HG03045 (cell line): Measurements from ENCODE around the gene TAF1D.
A peak's percentile ranks its signal among the peaks of the same experiment; 100 is the strongest.

Source experiments
- ATAC-seq: cut with Tn5 transposase; IDR thresholded peaks from one replicate; pipeline ENCODE4 v1.9.1; 2021; ENCODE audit warnings: mild to moderate bottlenecking, moderate library complexity; ENCODE audit not compliant: unreplicated experiment

TAF1D gene

DNA sequence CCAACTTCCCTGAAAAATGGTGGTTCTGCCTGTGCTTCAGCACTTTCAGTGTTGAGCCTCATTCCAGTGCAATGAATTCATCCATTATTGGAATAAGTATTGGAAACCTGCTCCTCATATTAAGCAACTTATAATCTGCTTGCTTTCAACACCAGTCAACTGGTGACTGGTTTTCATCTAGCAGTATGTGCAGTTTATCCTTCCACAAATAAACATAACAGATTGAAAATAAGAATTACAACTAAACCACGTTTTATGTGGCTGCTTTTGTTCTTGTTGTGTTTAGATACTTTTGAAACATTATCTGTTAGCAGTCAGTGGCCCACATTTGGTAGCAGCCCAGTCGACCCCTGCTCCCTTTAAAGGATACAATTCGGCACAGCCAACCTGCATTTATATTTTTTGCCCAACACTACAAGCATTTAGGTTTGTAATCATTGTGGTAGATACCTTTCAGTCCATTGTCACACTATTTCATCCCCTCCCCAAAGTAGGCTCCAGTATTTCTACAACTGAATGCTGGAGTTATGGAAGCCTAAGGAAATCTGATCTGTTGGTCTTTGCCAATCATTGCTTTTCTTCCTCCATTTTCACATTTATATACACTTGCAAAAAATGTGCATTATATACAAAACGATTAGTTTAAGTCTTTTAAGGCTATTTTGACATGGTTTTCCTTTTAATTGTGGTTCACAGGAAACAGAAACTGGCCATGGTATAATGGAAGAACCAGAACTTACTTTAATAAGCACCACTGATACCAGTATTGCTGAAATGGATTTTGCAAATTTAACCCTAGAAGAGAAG lies 13.1 kb downstream of the TAF1D start:
- no peak for ATAC-seq

- no peak for ATAC-seq
Observed at GRCh38 chr11:93724089-93724488, 17.2 kb downstream of the TAF1D start.

- no peak for ATAC-seq
Observed at GRCh38 chr11:93720522-93720921, 20.8 kb downstream of the TAF1D start.

- ATAC-seq = no peak
Observed at GRCh38 chr11:93719310-93719709, 22.0 kb downstream of the TAF1D start.

DNA sequence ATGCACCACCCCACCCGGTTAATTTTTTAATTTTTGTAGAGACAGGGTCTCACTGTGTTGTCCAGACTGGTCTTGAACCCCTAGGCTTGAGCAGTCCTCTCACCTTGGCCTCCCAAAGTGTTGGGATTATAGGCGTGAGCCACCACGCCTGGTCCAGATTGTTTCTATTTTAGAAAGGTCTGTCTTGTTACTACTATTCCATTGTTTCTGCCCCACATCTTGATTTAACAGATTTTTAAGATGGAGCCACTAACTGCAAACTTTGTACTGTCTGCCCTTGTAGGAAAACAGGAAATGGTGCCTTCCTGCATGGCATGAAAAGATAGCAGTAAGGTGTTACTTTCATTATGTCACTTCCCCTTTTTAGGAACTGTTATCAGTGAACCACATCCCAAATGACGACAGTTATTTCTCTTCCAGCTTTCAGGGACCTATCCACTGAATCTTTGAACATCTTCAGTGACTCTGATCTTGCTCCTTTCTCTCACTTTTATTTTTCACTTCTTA lies 23.2 kb downstream of the TAF1D start:
- peak; percentile 73 for ATAC-seq

DNA sequence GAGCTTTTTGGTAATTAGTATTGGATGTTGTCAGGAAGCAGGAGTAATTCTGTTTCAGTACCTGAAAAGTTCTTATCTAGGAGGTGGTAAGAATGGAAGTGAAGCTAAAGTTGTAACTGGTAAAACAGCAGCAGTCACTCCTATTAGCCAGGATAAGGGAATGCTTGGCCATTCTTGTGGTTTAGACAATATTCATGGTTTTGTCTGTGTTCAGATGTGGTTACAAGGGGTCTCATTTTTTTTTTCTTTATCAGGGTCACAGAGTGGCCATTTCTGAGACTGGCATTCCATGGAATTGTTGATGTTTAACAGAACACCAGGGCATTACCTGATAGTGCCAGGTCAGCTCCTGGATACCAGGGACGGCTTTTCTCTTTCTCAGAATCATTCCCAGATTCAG lies 23.8 kb downstream of the TAF1D start:
- no peak for ATAC-seq

- ATAC-seq = no peak
Observed at GRCh38 chr11:93715797-93716396, 25.4 kb downstream of the TAF1D start.

DNA sequence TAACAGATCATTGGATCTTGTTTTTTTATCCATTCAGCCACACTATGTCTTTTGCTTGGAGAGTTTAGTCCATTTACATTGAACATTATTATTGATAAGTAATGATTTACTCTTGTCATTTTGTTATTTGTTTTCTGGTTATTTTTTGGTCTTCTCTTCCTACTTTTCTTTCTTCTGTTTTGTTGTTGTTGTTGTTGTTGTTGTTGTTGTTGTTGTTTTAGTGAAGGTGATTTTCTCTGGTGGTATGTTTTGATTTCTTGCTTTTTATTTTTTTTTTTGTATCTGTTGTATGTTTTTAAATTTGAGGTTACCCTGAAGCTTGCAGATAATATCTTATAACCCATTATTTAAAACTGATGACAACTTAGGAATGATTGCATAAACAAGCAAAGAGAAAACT lies 28.6 kb downstream of the TAF1D start:
- ATAC-seq = no peak

DNA sequence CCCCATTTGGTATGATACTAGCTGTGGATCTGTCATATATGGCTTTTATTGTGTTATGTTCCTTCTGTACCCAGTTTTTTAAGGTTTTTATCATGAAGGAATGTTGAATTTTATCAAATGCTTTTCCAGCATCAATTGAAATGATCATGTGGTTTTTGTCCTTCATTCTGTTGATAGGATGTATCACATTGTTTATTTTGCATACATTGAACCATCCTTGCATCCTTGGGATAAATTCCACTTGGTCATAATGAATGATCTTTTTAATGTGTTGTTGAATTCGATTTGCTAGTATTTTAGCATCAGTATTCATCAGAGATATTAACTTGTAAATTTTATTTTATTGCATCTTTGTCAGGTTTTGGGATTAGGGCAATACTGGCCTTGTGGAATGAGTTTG lies 31.1 kb downstream of the TAF1D start:
- no peak for ATAC-seq

DNA sequence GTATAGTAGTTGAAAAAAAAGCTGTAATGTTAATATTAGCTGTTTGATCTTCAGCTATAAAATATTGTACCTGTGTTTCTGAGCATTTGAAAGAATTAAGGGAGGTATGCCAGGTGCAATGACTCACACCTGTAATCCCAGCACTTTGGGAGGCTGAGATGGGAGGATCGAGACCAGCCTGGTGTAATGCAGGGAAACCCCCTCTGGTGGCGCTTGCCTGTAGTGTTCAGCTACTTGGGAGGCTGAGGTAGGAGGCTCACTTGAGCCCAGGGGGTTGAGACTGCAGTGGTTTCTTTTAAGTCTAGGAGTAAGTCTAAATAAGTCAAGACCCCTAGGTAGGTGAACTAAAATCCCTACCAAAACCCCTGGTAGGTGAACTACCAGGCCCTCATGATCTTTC lies 37.1 kb downstream of the TAF1D start:
- ATAC-seq = no peak

GRCh38 chr11:93700830-93701229 lies 40.5 kb downstream of the TAF1D start:
- ATAC-seq = no peak

DNA sequence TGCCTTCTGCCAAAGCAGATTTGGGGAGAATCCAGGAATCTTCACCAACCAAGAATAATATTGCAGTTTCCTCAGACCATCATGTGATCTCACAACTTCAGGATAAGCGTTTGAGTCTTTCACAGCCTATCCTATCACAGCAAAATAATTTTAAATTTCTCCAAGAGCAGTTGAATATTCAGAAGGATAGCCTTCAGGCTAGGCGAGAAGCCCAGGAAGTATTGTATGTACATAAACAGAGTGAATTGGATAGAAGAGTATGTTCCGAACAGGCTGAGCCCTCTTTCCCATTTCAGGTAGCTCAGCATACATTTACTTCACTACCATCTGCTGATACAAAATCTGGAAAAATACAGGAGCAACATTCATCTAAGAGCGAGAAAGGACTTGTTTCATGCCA lies 43.7 kb downstream of the TAF1D start:
- no peak for ATAC-seq

DNA sequence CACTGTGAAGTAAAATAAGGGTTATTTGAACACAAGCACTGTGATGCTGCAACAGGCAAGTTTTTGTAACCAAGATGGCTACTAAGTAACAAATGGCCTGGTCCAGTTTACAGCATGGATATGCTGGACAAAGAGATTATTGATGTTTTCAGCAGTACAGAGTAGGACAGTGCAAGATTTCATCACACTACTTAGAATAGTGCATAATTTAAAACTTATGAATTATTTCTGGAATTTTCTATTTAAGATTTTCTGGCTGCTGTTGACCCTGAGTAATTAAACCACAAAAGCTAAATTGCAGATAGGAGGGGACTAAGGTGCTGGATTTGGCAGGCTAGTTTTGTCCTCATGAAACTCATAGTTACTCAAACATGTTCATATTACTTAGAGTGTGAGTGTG lies 46.7 kb downstream of the TAF1D start:
- ATAC-seq = no peak

GRCh38 chr11:93694109-93694508 lies 47.2 kb downstream of the TAF1D start:
- no peak for ATAC-seq

DNA sequence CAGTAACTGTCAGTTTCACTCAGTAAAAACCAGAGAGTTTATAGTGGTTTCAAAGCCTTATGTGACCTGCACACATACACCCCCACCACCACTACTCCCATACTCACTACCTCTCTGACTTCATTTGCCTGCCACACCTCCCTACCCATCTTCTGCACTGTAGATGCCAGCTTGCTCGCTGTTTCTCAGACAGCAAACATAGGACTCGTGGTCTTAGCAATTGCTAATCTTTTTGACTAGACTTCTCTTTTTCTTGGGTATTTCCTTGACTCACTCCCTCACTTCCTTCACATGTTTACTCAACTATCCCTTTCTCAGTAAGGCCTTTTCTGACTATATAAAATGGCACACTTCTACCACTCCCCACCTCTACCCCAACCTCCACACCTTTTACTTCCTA lies 52.1 kb downstream of the TAF1D start:
- peak; percentile 81 for ATAC-seq

DNA sequence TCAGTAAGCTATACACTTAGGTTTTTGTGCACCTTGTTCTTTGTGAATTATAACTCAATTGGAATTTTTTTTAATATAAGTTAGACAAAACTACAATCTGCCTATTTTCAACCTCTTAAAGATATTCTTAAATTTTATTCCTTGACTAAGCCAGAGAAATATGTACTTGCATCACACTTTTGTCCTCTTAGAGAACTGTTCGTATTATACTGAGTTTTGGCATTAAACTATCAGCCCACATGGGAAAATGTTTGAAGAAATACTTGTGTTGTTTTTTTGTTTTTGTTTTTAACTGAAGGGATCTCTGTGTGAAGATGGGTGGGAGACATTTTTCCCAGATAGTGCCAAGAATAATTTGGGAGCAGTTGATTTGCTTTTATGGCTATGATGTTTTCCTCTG lies 54.5 kb downstream of the TAF1D start:
- ATAC-seq = no peak

GRCh38 chr11:93686226-93686625 lies 55.1 kb downstream of the TAF1D start:
- no peak for ATAC-seq
